Activated CD4-positive, alpha-beta T cell treated with anti-CD3 and anti-CD28 coated beads, Interleukin-2, amount 50 U/mL, for 16 hours (primary cell): ENCODE data around the gene ACOT12.

Experiments
- DNase-seq: peaks from one replicate; pipeline ENCODE4 v3.0.0-alpha.2; 2020

Gene ACOT12

DNA sequence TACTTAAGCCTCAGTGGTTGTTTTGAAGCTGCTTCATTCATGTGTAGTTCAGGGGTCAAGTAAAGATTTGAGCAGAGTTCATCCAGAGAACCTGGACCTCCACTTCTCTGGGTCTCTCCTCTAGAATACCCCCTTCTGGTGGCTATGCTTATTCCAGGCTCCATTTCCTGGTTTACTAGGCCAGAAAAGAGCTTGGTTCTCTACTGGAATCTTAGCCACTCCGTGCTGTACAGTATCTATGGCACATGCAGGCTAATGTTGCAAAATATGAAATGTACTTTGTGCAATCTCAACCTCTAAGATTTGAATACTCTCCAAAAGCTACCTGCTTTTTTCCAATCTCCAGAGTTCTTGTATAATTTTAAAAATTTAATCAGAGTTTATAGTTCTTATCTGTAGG is 110.0 kb downstream of the ACOT12 start:
- DNase-seq, result no peak
